ENCODE data around the gene VAPB. TPM values are rescaled to one million over a fixed set of nuclear protein-coding genes. Genes with fewer than 3 reads are reported as not detected.
A peak's percentile ranks its signal among the peaks of the same experiment; 100 is the strongest.

The VAPB gene
- total RNA-seq, 1 experiment from 2014 or later, result 65.1 TPM

DNA sequence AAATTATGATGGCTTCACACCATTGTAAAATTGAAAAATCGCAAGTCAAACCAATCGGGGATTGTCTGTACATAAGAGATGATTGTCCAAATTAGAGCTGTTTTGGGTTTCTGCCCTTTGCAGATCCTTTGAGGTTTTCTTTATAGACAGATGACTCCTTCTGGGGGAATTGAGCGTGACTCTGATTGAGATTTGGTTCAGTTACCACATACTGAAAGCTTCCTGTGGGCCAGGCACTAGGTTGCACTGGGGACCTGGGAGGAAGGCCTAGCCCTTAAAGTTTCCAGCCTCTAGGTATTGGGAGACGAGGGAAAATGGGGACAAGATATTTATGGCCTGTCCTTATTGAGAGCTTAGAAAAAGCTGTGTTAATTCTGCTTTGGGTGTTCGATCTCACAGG is 9.2 kb downstream of the VAPB start:
- TF ChIP-seq, protein P1, sequence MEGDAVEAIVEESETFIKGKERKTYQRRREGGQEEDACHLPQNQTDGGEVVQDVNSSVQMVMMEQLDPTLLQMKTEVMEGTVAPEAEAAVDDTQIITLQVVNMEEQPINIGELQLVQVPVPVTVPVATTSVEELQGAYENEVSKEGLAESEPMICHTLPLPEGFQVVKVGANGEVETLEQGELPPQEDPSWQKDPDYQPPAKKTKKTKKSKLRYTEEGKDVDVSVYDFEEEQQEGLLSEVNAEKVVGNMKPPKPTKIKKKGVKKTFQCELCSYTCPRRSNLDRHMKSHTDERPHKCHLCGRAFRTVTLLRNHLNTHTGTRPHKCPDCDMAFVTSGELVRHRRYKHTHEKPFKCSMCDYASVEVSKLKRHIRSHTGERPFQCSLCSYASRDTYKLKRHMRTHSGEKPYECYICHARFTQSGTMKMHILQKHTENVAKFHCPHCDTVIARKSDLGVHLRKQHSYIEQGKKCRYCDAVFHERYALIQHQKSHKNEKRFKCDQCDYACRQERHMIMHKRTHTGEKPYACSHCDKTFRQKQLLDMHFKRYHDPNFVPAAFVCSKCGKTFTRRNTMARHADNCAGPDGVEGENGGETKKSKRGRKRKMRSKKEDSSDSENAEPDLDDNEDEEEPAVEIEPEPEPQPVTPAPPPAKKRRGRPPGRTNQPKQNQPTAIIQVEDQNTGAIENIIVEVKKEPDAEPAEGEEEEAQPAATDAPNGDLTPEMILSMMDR (conservative IDR thresholded peaks at IDR 0.05), result no peak
- Histone ChIP-seq H2BK15ac (ENCODE audit: low read depth, low read length) (no peak overlapping the region), H3K79me1 (ENCODE audit: insufficient read depth, low read depth, low read length, poor library complexity, severe bottlenecking) (no peaks in the 10 kb centered on the region), H3K18ac (ENCODE audit: insufficient read length, low read depth, low read length) (no peak overlapping the region), H3K27ac (ENCODE audit: insufficient read length, low read depth, low read length) (no peak overlapping the region), H2AFZ (ENCODE audit: low read length) (no peak overlapping the region), H3K79me2 (ENCODE audit: insufficient read depth, low read length) (peaks cover 35% of the 10 kb centered on the region; the same call in 1 of the 2 replicates), H2BK5ac (ENCODE audit: insufficient read length, low read length) (no peak overlapping the region), H4K91ac (ENCODE audit: insufficient read length, low read depth, low read length) (no peak overlapping the region), H3K14ac (ENCODE audit: insufficient read depth, low read length) (no peak overlapping the region), H2BK20ac (ENCODE audit: low read depth, low read length, poor library complexity, severe bottlenecking) (no peak overlapping the region), H3K23me2 (ENCODE audit: insufficient read length, low read depth, low read length, poor library complexity, severe bottlenecking) (no peaks in the 10 kb centered on the region), H3K4ac (ENCODE audit: low read depth, low read length) (no peak overlapping the region), H3K27me3 (ENCODE audit: insufficient read depth, low read length) (no peaks in the 10 kb centered on the region), H3K4me2 (ENCODE audit: insufficient read depth, insufficient read length, low read length) (no peak overlapping the region), H3K4me1 (ENCODE audit: insufficient read depth, low read length) (no peaks in the 10 kb centered on the region), H2BK12ac (ENCODE audit: insufficient read length, low read depth, low read length) (no peak overlapping the region), H4K5ac (ENCODE audit: insufficient read length, low read depth, low read length) (no peak overlapping the region), H4K20me1 (ENCODE audit: control insufficient read depth, insufficient read depth, insufficient read length) (no peaks in the 10 kb centered on the region), H2AK5ac (ENCODE audit: insufficient read length, low read length) (no peak overlapping the region), H4K8ac (replicated peaks; ENCODE audit: insufficient read length, low read depth, low read length) (no peak overlapping the region), H3K9ac (ENCODE audit: extremely low read depth, insufficient read length, low read length) (no peak overlapping the region), H3K56ac (ENCODE audit: insufficient read length, low read depth, low read length) (no peak overlapping the region), H3K9me3 (ENCODE audit: control insufficient read depth, low read depth, low read length) (no peaks in the 10 kb centered on the region), H3K23ac (ENCODE audit: insufficient read length, low read depth, low read length) (no peak overlapping the region), H2BK120ac (ENCODE audit: low read depth, low read length, poor library complexity, severe bottlenecking) (no peak overlapping the region), H3T11ph (ENCODE audit: low read length) (no peak overlapping the region)
- Mint-ChIP-seq H3K4me1 (peaks cover 39 to 40% of the 10 kb centered on the region in 2 experiments), H3K4me3 (no peak overlapping the region), H3K27ac (peak overlapping the region in 2 of 3 experiments; percentile 50 to 56; a peak in 3 of 7 replicates), H3K27me3 (ENCODE audit: low read depth) (no peaks in the 10 kb centered on the region), H3K36me3 (ENCODE audit: insufficient read depth in 1 of 3, low read depth in 3 of 3) (peaks cover 1 to 9% (median 4%) of the 10 kb centered on the region in 3 experiments; a peak in 6 of 7 replicates), H3K9me3 (no peaks in the 10 kb centered on the region)
- no peak for DNase-seq
- no CpG with 5 or more reads among the region's 5 CpGs for WGBS (ENCODE audit: extremely low coverage, insufficient read length, low lambda C conversion rate)
